IMR-90 (cell line): Measurements from ENCODE around the gene NDUFAF2. TPM values are rescaled to one million over a fixed set of nuclear protein-coding genes. Genes with fewer than 3 reads are reported as not detected.

Source experiments
- ATAC-seq: fragments of 200-7000 bp; cut with Tn5 transposase; 2 replicates; pipeline ENCODE4 v1.9.1; 2020; ENCODE audit warnings: low read depth, mild to moderate bottlenecking, moderate library complexity
- BruUV-seq: library from RNA; stranded (reverse); fragments of 400-500 nt; replicated peaks from 2 replicates; lab custom pipeline; 2021; lab: Mats Ljungman, UMichigan
- CTCF ChIA-PET: fragments of 300-600 bp; formaldehyde crosslinking; extraction: SDS; loops from one replicate; lab custom pipeline; 2021; ENCODE audit warnings: antibody characterized with exemption; lab: Yijun Ruan, JAX
- POLR2A ChIA-PET: fragments of 300-600 bp; sonication (Branson Sonifier 250); formaldehyde crosslinking; loops from one replicate; lab custom pipeline; 2022; ENCODE audit warnings: antibody characterized with exemption; ENCODE audit not compliant: unreplicated experiment; lab: Charles Lee
- DNase-seq: peaks from one replicate; pipeline ENCODE4 v3.0.0; 2013
- H2AFZ ChIP-seq: replicated peaks from 2 replicates; pipeline ENCODE3; 2013; ENCODE audit warnings: low read length, mild to moderate bottlenecking; ENCODE audit not compliant: poor library complexity
- H2AK5ac ChIP-seq: 2 replicates; pipeline ENCODE4 v1.6.1; 2013; ENCODE audit warnings: low read depth, low read length, inconsistent platforms
- H2AK9ac ChIP-seq: replicated peaks from 2 replicates; pipeline ENCODE3; 2013; ENCODE audit warnings: mild to moderate bottlenecking, low read depth, low read length, moderate library complexity; ENCODE audit not compliant: poor library complexity
- H2BK120ac ChIP-seq: 2 replicates; pipeline ENCODE4 v1.6.1; 2013; ENCODE audit warnings: low read depth, low read length, inconsistent platforms
- H2BK15ac ChIP-seq: 3 replicates; pipeline ENCODE4 v1.6.1; 2013; ENCODE audit warnings: low read depth, low read length, inconsistent platforms
- H2BK20ac ChIP-seq: 2 replicates; pipeline ENCODE4 v1.6.1; 2013; ENCODE audit warnings: low read depth, mild to moderate bottlenecking, inconsistent platforms, low read length, moderate library complexity
- H2BK5ac ChIP-seq: 2 replicates; pipeline ENCODE4 v1.6.1; 2013; ENCODE audit warnings: mild to moderate bottlenecking, low read depth, low read length, inconsistent platforms; ENCODE audit not compliant: poor library complexity, severe bottlenecking
- H3K14ac ChIP-seq: replicated peaks from 2 replicates; pipeline ENCODE4 v1.6.1; 2013; ENCODE audit warnings: low read depth, low read length, inconsistent platforms
- H3K18ac ChIP-seq: 2 replicates; pipeline ENCODE4 v1.6.1; 2013; ENCODE audit warnings: low read depth, low read length, control low read depth
- H3K23ac ChIP-seq: 2 replicates; pipeline ENCODE4 v1.6.1; 2013; ENCODE audit warnings: low read depth, low read length, inconsistent platforms
- H3K27ac ChIP-seq: 2 replicates; pipeline ENCODE4 v1.5.1; 2013; ENCODE audit warnings: mild to moderate bottlenecking, control low read depth, low read length; ENCODE audit not compliant: insufficient read depth
- H3K27me3 ChIP-seq: 2 replicates; pipeline ENCODE4 v1.6.1; 2013; ENCODE audit warnings: low read length; ENCODE audit not compliant: control insufficient read depth, insufficient read depth
- H3K36me3 ChIP-seq: 2 replicates; pipeline ENCODE4 v1.6.1; 2013; ENCODE audit warnings: low read length, mixed read lengths; ENCODE audit not compliant: control insufficient read depth, insufficient read depth
- H3K4ac ChIP-seq: 2 replicates; pipeline ENCODE4 v1.6.1; 2013; ENCODE audit warnings: low read depth, low read length, inconsistent platforms
- H3K4me1 ChIP-seq: 2 replicates; pipeline ENCODE4 v1.6.1; 2013; ENCODE audit warnings: low read length, mixed read lengths; ENCODE audit not compliant: control insufficient read depth, insufficient read depth
- H3K4me2 ChIP-seq: 2 replicates; pipeline ENCODE4 v1.6.1; 2013; ENCODE audit warnings: low read depth, mild to moderate bottlenecking, control low read depth, low read length, moderate library complexity
- H3K4me3 ChIP-seq: 2 replicates; pipeline ENCODE4 v1.5.1; 2013; ENCODE audit warnings: low read depth, mild to moderate bottlenecking, control low read depth, low read length, moderate library complexity; ENCODE audit not compliant: insufficient read depth
- H3K56ac ChIP-seq: 2 replicates; pipeline ENCODE4 v1.6.1; 2013; ENCODE audit warnings: low read length, inconsistent platforms; ENCODE audit not compliant: insufficient read depth; ENCODE audit errors: extremely low read depth
- H3K79me1 ChIP-seq, 2 experiments: 2 replicates each; pipeline ENCODE4 v1.6.1; 2013; ENCODE audit warnings: low read length in 2 of 2, inconsistent platforms in 1 of 2, low read depth in 1 of 2
- H3K9ac ChIP-seq: 2 replicates; pipeline ENCODE4 v1.6.1; 2013; ENCODE audit warnings: low read depth, low read length, control low read depth
- H3K9me1 ChIP-seq: 2 replicates; pipeline ENCODE4 v1.6.1; 2013; ENCODE audit warnings: low read length, inconsistent platforms; ENCODE audit not compliant: insufficient read depth
- H3K9me3 ChIP-seq: 2 replicates; pipeline ENCODE4 v1.6.1; 2013; ENCODE audit warnings: low read length; ENCODE audit not compliant: control insufficient read depth, insufficient read depth
- H4K20me1 ChIP-seq: 2 replicates; pipeline ENCODE4 v1.6.1; 2013; ENCODE audit warnings: low read length, inconsistent platforms; ENCODE audit not compliant: insufficient read depth
- H4K5ac ChIP-seq: 2 replicates; pipeline ENCODE4 v1.6.1; 2013; ENCODE audit warnings: mild to moderate bottlenecking, low read depth, low read length, control low read depth
- H4K8ac ChIP-seq, 2 experiments: 2 replicates each; pipeline ENCODE4 v1.6.1; 2013; ENCODE audit warnings: low read depth in 2 of 2, low read length in 2 of 2, control low read depth in 1 of 2, inconsistent platforms in 1 of 2
- H4K91ac ChIP-seq: 2 replicates; pipeline ENCODE4 v1.6.1; 2013; ENCODE audit warnings: low read depth, low read length, inconsistent platforms; ENCODE audit not compliant: insufficient read depth
- BHLHE40 ChIP-seq: fragments of 150-350 bp; IDR thresholded peaks from 2 replicates; pipeline ENCODE4 v1.6.1; 2016; ENCODE audit warnings: mild to moderate bottlenecking, low read depth, low read length
- CEBPB ChIP-seq: IDR thresholded peaks from 2 replicates; pipeline ENCODE4 v1.6.1; 2012; ENCODE audit warnings: low read depth, low read length, improper control_type of control experiment
- CHD1 ChIP-seq: IDR thresholded peaks from 2 replicates; pipeline ENCODE4 v1.6.1; 2012; ENCODE audit warnings: low read depth, low read length, improper control_type of control experiment
- CTCF ChIP-seq: conservative IDR thresholded peaks from 2 replicates; pipeline ENCODE4 v1.5.1; 2012; ENCODE audit warnings: mild to moderate bottlenecking, low read depth, low read length, improper control_type of control experiment
- FOS ChIP-seq: fragments of 150-350 bp; IDR thresholded peaks from 2 replicates; pipeline ENCODE4 v1.6.1; 2016; ENCODE audit warnings: low read depth, low read length
- MAFK ChIP-seq: IDR thresholded peaks from 2 replicates; pipeline ENCODE4 v1.6.1; 2012; ENCODE audit warnings: low read depth, low read length, improper control_type of control experiment
- MAZ ChIP-seq: IDR thresholded peaks from 2 replicates; pipeline ENCODE4 v1.6.1; 2012; ENCODE audit warnings: low read depth, mild to moderate bottlenecking, low read length, improper control_type of control experiment, moderate library complexity, borderline replicate concordance
- MXI1 ChIP-seq: IDR thresholded peaks from 2 replicates; pipeline ENCODE4 v1.6.1; 2012; ENCODE audit warnings: low read depth, mild to moderate bottlenecking, low read length, moderate library complexity, borderline replicate concordance
- NFE2L2 ChIP-seq: fragments of 150-350 bp; IDR thresholded peaks from 2 replicates; pipeline ENCODE4 v1.6.1; 2016; ENCODE audit warnings: low read depth, mild to moderate bottlenecking, low read length
- POLR2A ChIP-seq: IDR thresholded peaks from 2 replicates; pipeline ENCODE4 v1.6.1; 2012; ENCODE audit warnings: mild to moderate bottlenecking, low read depth, low read length
- RCOR1 ChIP-seq: IDR thresholded peaks from 2 replicates; pipeline ENCODE4 v1.6.1; 2012; ENCODE audit warnings: mild to moderate bottlenecking, low read length, improper control_type of control experiment; ENCODE audit not compliant: insufficient replicate concordance
- RFX5 ChIP-seq: IDR thresholded peaks from 2 replicates; pipeline ENCODE4 v1.8.0; 2012; ENCODE audit warnings: low read depth, mild to moderate bottlenecking, low read length, moderate library complexity
- SMC3 ChIP-seq: fragments of 150-350 bp; IDR thresholded peaks from 2 replicates; pipeline ENCODE4 v1.6.1; 2016; ENCODE audit warnings: low read depth, mild to moderate bottlenecking, antibody characterized with exemption, low read length, moderate library complexity
- dilution Hi-C: fragments of 300-500 bp; cut with HindIII; formaldehyde crosslinking; loops from one replicate; pipeline ENCODE4 v1.14.3; 2018; ENCODE audit warnings: low sequenced_read_pairs; ENCODE audit not compliant: unreplicated experiment
- in situ Hi-C: fragments of 300-500 bp; cut with MboI; formaldehyde crosslinking; loops from 3 replicates; pipeline ENCODE4 v1.14.3; 2019; ENCODE audit warnings: low sequenced_read_pairs, inconsistent platforms, mixed read lengths
- intact Hi-C: fragments of 100-400 bp; cut with micrococcal nuclease; formaldehyde crosslinking; loops from 2 replicates; pipeline ENCODE4 v1.10.0; 2022
- polyA plus RNA-seq, 3 experiments: library from polyadenylated mRNA; depleted of rRNA; stranded (reverse); fragments of >200 nt; gene quantifications; 2 replicates each; pipeline ENCODE4 v1.2.3, GENCODE V29; 2012; ENCODE audit warnings: low replicate concordance in 1 of 3
- total RNA-seq: library from RNA; depleted of rRNA; stranded (reverse); fragments of >200 nt; gene quantifications from 2 replicates; pipeline ENCODE4 v1.2.3, GENCODE V29; 2012

Gene NDUFAF2
- total and polyA plus RNA-seq, 2 of the 4 experiments (the other 2 are of a cell fraction) = 11.8 to 24.7 TPM

GRCh38 chr5:60958088-60958487, 13.1 kb downstream of the NDUFAF2 start:
- Histone ChIP-seq H3K4me3 (no peak overlapping the region), H3K14ac (no peak overlapping the region), H3K4me1 (no peaks in the 10 kb centered on the region), H3K27me3 (no peaks in the 10 kb centered on the region), H3K36me3 (no peaks in the 10 kb centered on the region), H2AK5ac (no peak overlapping the region), H2AFZ (no peak overlapping the region), H3K9me1 (no peaks in the 10 kb centered on the region), H2BK15ac (no peak overlapping the region), H3K4me2 (no peak overlapping the region), H4K5ac (no peak overlapping the region), H4K20me1 (no peaks in the 10 kb centered on the region; the same call in 1 of the 2 replicates), H4K91ac (no peak overlapping the region), H2BK120ac (no peak overlapping the region), H2BK20ac (no peak overlapping the region), H3K18ac (no peak overlapping the region), H4K8ac (no peak overlapping the region), H3K79me1 (peaks cover 6 to 10% of the 10 kb centered on the region in 2 experiments), H3K27ac (no peak overlapping the region), H2AK9ac (no peak overlapping the region), H2BK5ac (no peak overlapping the region), H3K9me3 (no peaks in the 10 kb centered on the region), H3K56ac (no peak overlapping the region), H3K4ac (no peak overlapping the region), H3K9ac (no peak overlapping the region), H3K23ac (no peak overlapping the region)
- dilution Hi-C loops (no loop called here), in situ Hi-C loops (loop anchor here (25.0 kb wide), 2 partner anchors 704 to 979 kb away; no protein-coding TSS in a partner anchor), intact Hi-C loops (loop anchor here (2.0 to 5.0 kb wide), 4 partner anchors 94 to 1187 kb away; no protein-coding TSS in a partner anchor)
- ChIA-PET CTCF (interaction anchor here (1.1 kb wide), 1 partner anchor 12 kb away, joined by 3 read pairs; no protein-coding TSS in a partner anchor), POLR2A (no interaction called here)
- TF ChIP-seq CEBPB = no peak
- TF ChIP-seq NFE2L2 = no peak
- no peak for TF ChIP-seq MAZ
- no peak for TF ChIP-seq SMC3
- TF ChIP-seq FOS = no peak
- no peak for TF ChIP-seq MXI1
- TF ChIP-seq BHLHE40 = no peak
- no peak for TF ChIP-seq MAFK
- TF ChIP-seq RFX5 = no peak
- no peak for TF ChIP-seq POLR2A
- TF ChIP-seq CTCF = no peak
- TF ChIP-seq CHD1 = no peak
- no peak for TF ChIP-seq RCOR1
- ATAC-seq (no peak), DNase-seq (no peak)
- no TSS peak for BruUV-seq
